Measurements from ENCODE around the gene MED26.

MED26 gene

DNA sequence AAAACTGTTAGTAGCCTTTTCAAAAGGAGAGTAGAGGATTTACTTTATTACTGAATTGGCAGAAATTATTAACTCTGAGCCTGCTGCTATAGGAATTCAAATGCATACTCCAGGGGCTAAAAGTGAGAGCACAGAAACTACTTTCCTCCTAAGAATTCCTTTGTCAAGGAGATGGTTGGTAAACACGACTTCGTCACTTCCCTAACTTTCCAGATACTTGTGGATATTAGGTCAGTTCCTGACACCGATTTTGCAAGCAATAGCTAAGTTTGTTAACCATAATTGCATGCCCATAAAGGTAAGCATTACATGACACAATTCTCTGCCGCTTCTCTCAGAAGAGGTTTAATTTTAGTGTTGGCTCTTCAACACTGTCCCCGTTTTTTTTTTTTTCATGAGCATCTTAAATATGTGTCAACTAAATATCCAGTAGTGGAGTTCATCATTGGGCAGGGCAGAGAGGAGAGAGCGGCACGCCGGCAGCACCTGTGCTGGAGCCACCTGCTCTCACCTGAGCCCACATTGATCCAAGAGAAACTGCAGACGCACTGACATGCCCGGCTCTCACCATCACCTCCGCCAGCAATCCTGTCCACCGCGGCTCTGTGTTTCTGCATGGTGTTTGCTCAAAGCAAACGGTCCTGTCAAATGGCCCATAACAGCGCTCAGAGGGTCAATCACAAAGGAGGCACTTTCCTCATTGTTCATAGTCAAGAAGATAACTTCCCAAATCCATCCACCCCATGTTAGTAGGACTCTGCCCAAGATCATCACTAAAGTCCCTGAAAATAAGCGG, 2.6 kb downstream of the MED26 start:
- Histone ChIP-seq H3K27ac (ENCODE audit: low read depth, low read length) (no peak overlapping the region), H3K36me3 (ENCODE audit: insufficient read depth, low read length) (no peaks in the 10 kb centered on the region), H3K4me1 (ENCODE audit: control insufficient read depth, insufficient read depth, low read length, unreplicated experiment) (peaks cover 16% of the 10 kb centered on the region), H3K27me3 (ENCODE audit: insufficient read depth, low read length) (no peaks in the 10 kb centered on the region), H3K4me3 (ENCODE audit: low read depth, low read length) (peak overlapping the region; percentile 98; the same call in 1 of the 2 replicates), H2AFZ (ENCODE audit: low read length, unreplicated experiment) (no peak overlapping the region), H3K79me2 (ENCODE audit: control insufficient read depth, insufficient read depth, low read length, unreplicated experiment) (peaks cover 75% of the 10 kb centered on the region)

GRCh38 chr19:16624236-16624635, 3.8 kb downstream of the MED26 start:
- no peaks in the 10 kb centered on the region for H3K27me3 ChIP-seq (ENCODE audit: insufficient read depth, low read length)
- H2AFZ ChIP-seq (ENCODE audit: low read length, unreplicated experiment) = no peak overlapping the region
- peaks cover 87% of the 10 kb centered on the region for H3K79me2 ChIP-seq (ENCODE audit: control insufficient read depth, insufficient read depth, low read length, unreplicated experiment)
- peaks cover 13% of the 10 kb centered on the region for H3K4me1 ChIP-seq (ENCODE audit: control insufficient read depth, insufficient read depth, low read length, unreplicated experiment)
- H3K4me3 ChIP-seq (ENCODE audit: low read depth, low read length) = no peak overlapping the region
- no peaks in the 10 kb centered on the region for H3K36me3 ChIP-seq (ENCODE audit: insufficient read depth, low read length)
- H3K27ac ChIP-seq (ENCODE audit: low read depth, low read length) = no peak overlapping the region

GRCh38 chr19:16623576-16623975, 4.4 kb downstream of the MED26 start:
- Histone ChIP-seq H3K79me2 (ENCODE audit: control insufficient read depth, insufficient read depth, low read length, unreplicated experiment) (peaks cover 93% of the 10 kb centered on the region), H3K27ac (ENCODE audit: low read depth, low read length) (no peak overlapping the region), H3K4me1 (ENCODE audit: control insufficient read depth, insufficient read depth, low read length, unreplicated experiment) (peaks cover 11% of the 10 kb centered on the region), H3K4me3 (ENCODE audit: low read depth, low read length) (no peak overlapping the region), H2AFZ (ENCODE audit: low read length, unreplicated experiment) (no peak overlapping the region), H3K27me3 (ENCODE audit: insufficient read depth, low read length) (no peaks in the 10 kb centered on the region), H3K36me3 (ENCODE audit: insufficient read depth, low read length) (no peaks in the 10 kb centered on the region)

DNA sequence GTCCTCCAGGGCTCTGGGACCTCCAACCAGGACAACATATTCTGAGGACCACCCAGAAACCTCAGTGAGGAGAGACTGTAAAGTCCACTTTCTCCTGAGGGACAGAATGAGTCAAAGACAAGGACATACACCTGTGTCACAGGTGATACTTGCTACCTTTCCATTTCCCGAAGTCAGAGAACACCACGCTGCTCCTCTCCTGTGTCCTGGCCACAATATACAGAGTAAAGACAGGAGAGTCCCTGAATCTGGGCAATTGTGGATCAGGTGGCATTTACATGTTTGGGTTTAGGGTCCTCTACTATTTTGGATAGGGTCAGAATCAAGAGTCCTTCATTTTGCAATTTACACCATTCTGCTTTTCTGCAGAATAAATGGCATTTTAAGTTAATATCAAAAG, 4.9 kb downstream of the MED26 start:
- Histone ChIP-seq H3K27me3 (ENCODE audit: insufficient read depth, low read length) (no peaks in the 10 kb centered on the region), H3K27ac (ENCODE audit: low read depth, low read length) (no peak overlapping the region), H2AFZ (ENCODE audit: low read length, unreplicated experiment) (no peak overlapping the region), H3K4me1 (ENCODE audit: control insufficient read depth, insufficient read depth, low read length, unreplicated experiment) (peaks cover 11% of the 10 kb centered on the region), H3K4me3 (ENCODE audit: low read depth, low read length) (no peak overlapping the region), H3K36me3 (ENCODE audit: insufficient read depth, low read length) (no peaks in the 10 kb centered on the region), H3K79me2 (ENCODE audit: control insufficient read depth, insufficient read depth, low read length, unreplicated experiment) (peaks cover 98% of the 10 kb centered on the region)

GRCh38 chr19:16621165-16621800, 6.7 kb downstream of the MED26 start:
- Histone ChIP-seq H3K27ac (ENCODE audit: low read depth, low read length) (no peak overlapping the region), H3K36me3 (ENCODE audit: insufficient read depth, low read length) (no peaks in the 10 kb centered on the region), H3K4me1 (ENCODE audit: control insufficient read depth, insufficient read depth, low read length, unreplicated experiment) (peaks cover 9% of the 10 kb centered on the region), H3K79me2 (ENCODE audit: control insufficient read depth, insufficient read depth, low read length, unreplicated experiment) (peaks cover 100% of the 10 kb centered on the region), H3K27me3 (ENCODE audit: insufficient read depth, low read length) (no peaks in the 10 kb centered on the region), H3K4me3 (ENCODE audit: low read depth, low read length) (no peak overlapping the region), H2AFZ (ENCODE audit: low read length, unreplicated experiment) (no peak overlapping the region)

DNA sequence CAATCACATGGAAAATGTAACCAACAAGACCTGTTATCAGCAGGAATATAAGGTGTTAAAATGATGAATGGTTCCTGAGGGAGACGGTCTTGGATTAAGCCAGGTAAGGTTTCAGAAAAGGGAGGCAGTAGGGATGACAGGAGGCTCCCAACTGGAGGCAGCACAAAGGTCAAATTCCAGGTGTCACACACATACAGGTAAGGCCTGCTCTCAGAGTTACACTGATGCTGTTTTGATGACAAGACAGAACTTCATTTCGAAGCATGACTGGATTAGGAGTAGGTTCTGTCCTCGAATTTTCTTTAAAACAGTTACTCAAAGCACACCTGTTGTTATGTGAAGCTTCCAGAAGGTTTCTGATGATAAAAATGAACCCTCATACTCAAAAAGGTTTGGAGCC, 7.4 kb downstream of the MED26 start:
- H3K27ac ChIP-seq (ENCODE audit: low read depth, low read length) = no peak overlapping the region
- H3K36me3 ChIP-seq (ENCODE audit: insufficient read depth, low read length) = no peaks in the 10 kb centered on the region
- peaks cover 100% of the 10 kb centered on the region for H3K79me2 ChIP-seq (ENCODE audit: control insufficient read depth, insufficient read depth, low read length, unreplicated experiment)
- peaks cover 4% of the 10 kb centered on the region for H3K4me1 ChIP-seq (ENCODE audit: control insufficient read depth, insufficient read depth, low read length, unreplicated experiment)
- H3K4me3 ChIP-seq (ENCODE audit: low read depth, low read length) = no peak overlapping the region
- no peak overlapping the region for H2AFZ ChIP-seq (ENCODE audit: low read length, unreplicated experiment)
- H3K27me3 ChIP-seq (ENCODE audit: insufficient read depth, low read length) = no peaks in the 10 kb centered on the region

GRCh38 chr19:16620018-16620417, 8.0 kb downstream of the MED26 start:
- Histone ChIP-seq H3K36me3 (ENCODE audit: insufficient read depth, low read length) (no peaks in the 10 kb centered on the region), H3K27ac (ENCODE audit: low read depth, low read length) (no peak overlapping the region), H3K4me1 (ENCODE audit: control insufficient read depth, insufficient read depth, low read length, unreplicated experiment) (no peaks in the 10 kb centered on the region)

DNA sequence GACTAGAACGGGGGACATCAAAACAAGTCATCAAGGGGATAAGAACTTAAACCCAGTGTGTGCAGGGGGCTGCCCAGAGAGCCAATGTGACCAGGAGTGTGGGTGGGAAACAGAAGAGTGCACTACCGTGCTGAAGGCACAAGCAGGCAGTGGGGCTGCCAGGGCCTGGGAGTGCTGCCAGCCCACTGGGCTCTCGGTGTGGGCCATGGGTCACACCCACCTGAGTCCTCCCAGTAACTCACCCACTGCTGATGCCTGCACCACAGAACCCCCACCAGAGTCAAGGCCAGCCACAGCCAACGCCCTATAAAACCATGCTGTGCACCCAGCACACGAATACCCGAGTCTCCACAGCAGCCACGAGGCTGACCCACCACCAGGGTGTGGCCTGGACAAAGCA, 8.5 kb downstream of the MED26 start:
- H3K27ac ChIP-seq (ENCODE audit: low read depth, low read length) = no peak overlapping the region
- H3K4me1 ChIP-seq (ENCODE audit: control insufficient read depth, insufficient read depth, low read length, unreplicated experiment) = no peaks in the 10 kb centered on the region
- H3K27me3 ChIP-seq (ENCODE audit: insufficient read depth, low read length) = no peaks in the 10 kb centered on the region
- no peak overlapping the region for H3K4me3 ChIP-seq (ENCODE audit: low read depth, low read length)
- no peaks in the 10 kb centered on the region for H3K36me3 ChIP-seq (ENCODE audit: insufficient read depth, low read length)
- H2AFZ ChIP-seq (ENCODE audit: low read length, unreplicated experiment) = no peak overlapping the region
- peaks cover 97% of the 10 kb centered on the region for H3K79me2 ChIP-seq (ENCODE audit: control insufficient read depth, insufficient read depth, low read length, unreplicated experiment)

More at GRCh38 chr19:16620018-16620417, 8.0 kb downstream of the MED26 start:
- Histone ChIP-seq H2AFZ (ENCODE audit: low read length, unreplicated experiment) (no peak overlapping the region), H3K79me2 (ENCODE audit: control insufficient read depth, insufficient read depth, low read length, unreplicated experiment) (peaks cover 97% of the 10 kb centered on the region), H3K4me3 (ENCODE audit: low read depth, low read length) (no peak overlapping the region), H3K27me3 (ENCODE audit: insufficient read depth, low read length) (no peaks in the 10 kb centered on the region)

- peaks cover 96% of the 10 kb centered on the region for H3K79me2 ChIP-seq (ENCODE audit: control insufficient read depth, insufficient read depth, low read length, unreplicated experiment)
- H3K27me3 ChIP-seq (ENCODE audit: insufficient read depth, low read length) = no peaks in the 10 kb centered on the region
- H3K36me3 ChIP-seq (ENCODE audit: insufficient read depth, low read length) = no peaks in the 10 kb centered on the region
- H2AFZ ChIP-seq (ENCODE audit: low read length, unreplicated experiment) = no peak overlapping the region
- H3K4me3 ChIP-seq (ENCODE audit: low read depth, low read length) = no peak overlapping the region
- no peak overlapping the region for H3K27ac ChIP-seq (ENCODE audit: low read depth, low read length)
- H3K4me1 ChIP-seq (ENCODE audit: control insufficient read depth, insufficient read depth, low read length, unreplicated experiment) = peaks cover 2% of the 10 kb centered on the region
Measured at GRCh38 chr19:16618248-16618647, 9.8 kb downstream of the MED26 start.

- Histone ChIP-seq H3K79me2 (ENCODE audit: control insufficient read depth, insufficient read depth, low read length, unreplicated experiment) (peaks cover 96% of the 10 kb centered on the region), H2AFZ (ENCODE audit: low read length, unreplicated experiment) (no peak overlapping the region), H3K4me1 (ENCODE audit: control insufficient read depth, insufficient read depth, low read length, unreplicated experiment) (peaks cover 12% of the 10 kb centered on the region), H3K27me3 (ENCODE audit: insufficient read depth, low read length) (no peaks in the 10 kb centered on the region), H3K27ac (ENCODE audit: low read depth, low read length) (no peak overlapping the region), H3K4me3 (ENCODE audit: low read depth, low read length) (no peak overlapping the region), H3K36me3 (ENCODE audit: insufficient read depth, low read length) (no peaks in the 10 kb centered on the region)
Measured at GRCh38 chr19:16615808-16616207, 12.2 kb downstream of the MED26 start.

GRCh38 chr19:16614941-16615340, 13.1 kb downstream of the MED26 start:
- H3K36me3 ChIP-seq (ENCODE audit: insufficient read depth, low read length) = no peaks in the 10 kb centered on the region
- no peak overlapping the region for H2AFZ ChIP-seq (ENCODE audit: low read length, unreplicated experiment)
- H3K4me1 ChIP-seq (ENCODE audit: control insufficient read depth, insufficient read depth, low read length, unreplicated experiment) = peaks cover 14% of the 10 kb centered on the region
- no peaks in the 10 kb centered on the region for H3K27me3 ChIP-seq (ENCODE audit: insufficient read depth, low read length)
- no peak overlapping the region for H3K27ac ChIP-seq (ENCODE audit: low read depth, low read length)
- H3K4me3 ChIP-seq (ENCODE audit: low read depth, low read length) = no peak overlapping the region
- H3K79me2 ChIP-seq (ENCODE audit: control insufficient read depth, insufficient read depth, low read length, unreplicated experiment) = peaks cover 92% of the 10 kb centered on the region
